ENCODE data around the gene RNF25. TPM values are rescaled to one million over a fixed set of nuclear protein-coding genes. Genes with fewer than 3 reads are reported as not detected.

Gene RNF25
- total RNA-seq, 4 donors from 2014 or later: 9.5 to 23.7 (median 18.6) TPM

DNA sequence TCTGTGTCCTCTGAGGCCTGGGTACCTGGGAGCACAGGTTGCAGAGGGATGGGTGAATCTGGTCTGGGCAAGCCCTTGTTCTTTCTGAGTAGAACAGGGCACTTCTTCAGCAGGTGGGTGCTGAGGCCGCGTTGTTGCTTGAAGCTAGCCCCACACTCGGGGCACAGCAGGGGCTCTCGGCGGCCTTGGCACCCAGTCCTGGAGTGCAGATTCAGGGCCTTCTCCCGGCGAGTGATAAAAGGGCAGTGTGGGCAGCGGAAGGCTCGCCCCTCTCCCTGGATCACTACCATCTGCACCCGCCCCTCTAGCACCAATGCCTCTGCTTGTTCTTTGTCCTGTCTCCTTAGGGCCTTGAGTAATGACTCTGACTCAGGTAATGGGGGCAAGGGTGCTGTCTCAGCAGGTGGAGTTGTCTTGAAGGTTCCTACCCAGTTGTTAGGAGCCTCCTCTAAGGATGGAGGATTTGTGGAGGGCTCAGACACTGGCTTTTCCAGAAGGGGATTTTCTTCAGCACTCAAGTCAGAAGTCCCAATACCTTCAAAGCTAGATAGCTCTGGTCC lies 28.0 kb downstream of the RNF25 start:
- Histone ChIP-seq H3K4me1 (no peaks in the 10 kb centered on the region), H3K27me3 (no peaks in the 10 kb centered on the region), H3K9me3 (no peaks in the 10 kb centered on the region), H3K36me3 (peaks cover 0 to 88% (median 0%) of the 10 kb centered on the region in 3 donors), H3K27ac (no peak overlapping the region), H3K4me3 (no peak overlapping the region)
- TF ChIP-seq CTCF (IDR thresholded peaks at IDR 0.05) (no peak), POLR2A (IDR thresholded peaks at IDR 0.05) (no peak)
- no peak for DNase-seq

DNA sequence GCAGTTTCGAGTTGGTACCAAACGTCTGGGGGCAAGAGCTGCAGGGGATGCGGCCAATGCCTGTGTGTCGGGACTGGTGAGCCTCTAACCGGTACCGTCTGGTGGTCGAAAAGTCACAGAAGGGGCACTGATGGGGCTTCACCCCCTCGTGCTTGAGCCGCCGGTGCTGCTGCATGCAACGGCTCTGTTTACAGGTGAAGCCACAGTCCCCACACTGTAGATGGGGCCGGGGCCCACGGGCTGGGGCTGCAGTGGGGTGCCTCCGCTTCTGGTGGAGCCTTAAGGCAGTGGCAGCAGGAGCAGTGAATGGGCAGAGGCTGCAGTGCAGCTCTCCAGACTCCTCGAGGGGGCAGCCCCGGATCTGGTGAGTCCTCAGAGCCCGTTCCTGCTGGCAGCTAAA lies 29.0 kb downstream of the RNF25 start:
- Histone ChIP-seq H3K36me3 (peaks cover 0 to 88% (median 0%) of the 10 kb centered on the region in 3 donors), H3K27me3 (no peaks in the 10 kb centered on the region), H3K4me3 (no peak overlapping the region), H3K27ac (no peak overlapping the region), H3K4me1 (no peaks in the 10 kb centered on the region), H3K9me3 (no peaks in the 10 kb centered on the region)
- TF ChIP-seq CTCF (IDR thresholded peaks at IDR 0.05) (no peak), POLR2A (IDR thresholded peaks at IDR 0.05) (no peak)
- DNase-seq: no peak

- no peak overlapping the region for H3K27ac ChIP-seq
- peaks cover 0 to 89% (median 0%) of the 10 kb centered on the region in 3 donors for H3K36me3 ChIP-seq
- H3K4me3 ChIP-seq: no peak overlapping the region
- H3K4me1 ChIP-seq: no peaks in the 10 kb centered on the region
- no peaks in the 10 kb centered on the region for H3K9me3 ChIP-seq
- DNase-seq: no peak
- no peak for TF ChIP-seq POLR2A (IDR thresholded peaks at IDR 0.05)
- no peaks in the 10 kb centered on the region for H3K27me3 ChIP-seq
These were observed 29.6 kb downstream of the RNF25 start for GRCh38 chr2:218642121-218642656.

- H3K36me3 ChIP-seq: peaks cover 0 to 89% (median 0%) of the 10 kb centered on the region in 3 donors
- TF ChIP-seq POLR2A (IDR thresholded peaks at IDR 0.05) (no peak), CTCF (IDR thresholded peaks at IDR 0.05) (no peak)
- no peak for DNase-seq
These were observed 33.4 kb downstream of the RNF25 start for GRCh38 chr2:218638372-218638771.

GRCh38 chr2:218635719-218636118 lies 36.1 kb downstream of the RNF25 start:
- Histone ChIP-seq H3K27me3 (no peaks in the 10 kb centered on the region), H3K27ac (no peak overlapping the region), H3K36me3 (peaks cover 0 to 63% (median 0%) of the 10 kb centered on the region in 3 donors), H3K4me3 (no peak overlapping the region), H3K4me1 (no peaks in the 10 kb centered on the region), H3K9me3 (no peaks in the 10 kb centered on the region)
- DNase-seq: no peak
- TF ChIP-seq POLR2A (IDR thresholded peaks at IDR 0.05) (no peak), CTCF (IDR thresholded peaks at IDR 0.05) (no peak)

More at GRCh38 chr2:218638372-218638771, 33.4 kb downstream of the RNF25 start:
- no peaks in the 10 kb centered on the region for H3K4me1 ChIP-seq
- no peak overlapping the region for H3K27ac ChIP-seq
- H3K4me3 ChIP-seq: no peak overlapping the region
- H3K27me3 ChIP-seq: no peaks in the 10 kb centered on the region
- no peaks in the 10 kb centered on the region for H3K9me3 ChIP-seq

DNA sequence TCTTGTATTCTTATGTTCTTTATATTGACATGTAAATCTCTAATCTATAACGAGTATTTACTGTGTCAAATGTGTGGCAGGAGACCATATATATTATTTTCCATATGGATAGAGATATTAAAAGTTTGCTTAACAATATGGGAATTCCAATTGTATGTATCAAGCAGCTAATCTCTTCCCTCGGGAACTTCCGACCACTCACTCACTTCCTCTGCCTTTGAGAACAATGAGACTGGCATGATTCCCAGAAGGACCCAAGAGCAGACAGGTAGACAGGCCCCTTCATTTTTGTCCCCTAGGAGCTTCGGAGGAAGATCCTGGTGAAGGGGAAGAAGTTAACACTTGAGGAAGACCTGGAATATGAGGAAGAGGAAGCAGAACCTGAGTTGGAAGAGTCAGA lies 40.0 kb downstream of the RNF25 start:
- Histone ChIP-seq H3K9me3 (no peaks in the 10 kb centered on the region), H3K36me3 (peaks cover 0 to 29% (median 0%) of the 10 kb centered on the region in 3 donors), H3K27me3 (no peaks in the 10 kb centered on the region), H3K4me3 (no peak overlapping the region), H3K4me1 (no peaks in the 10 kb centered on the region), H3K27ac (no peak overlapping the region)
- DNase-seq: no peak
- TF ChIP-seq POLR2A (IDR thresholded peaks at IDR 0.05) (no peak), CTCF (IDR thresholded peaks at IDR 0.05) (no peak)
